NCI-H128 (cell line): Measurements from ENCODE around the gene FBXW8.

Source experiments
- DNase-seq: peaks from one replicate; lab custom pipeline; 2025; ENCODE audit not compliant: unreplicated experiment; lab: John Stamatoyannopoulos, UW

Gene FBXW8

DNA sequence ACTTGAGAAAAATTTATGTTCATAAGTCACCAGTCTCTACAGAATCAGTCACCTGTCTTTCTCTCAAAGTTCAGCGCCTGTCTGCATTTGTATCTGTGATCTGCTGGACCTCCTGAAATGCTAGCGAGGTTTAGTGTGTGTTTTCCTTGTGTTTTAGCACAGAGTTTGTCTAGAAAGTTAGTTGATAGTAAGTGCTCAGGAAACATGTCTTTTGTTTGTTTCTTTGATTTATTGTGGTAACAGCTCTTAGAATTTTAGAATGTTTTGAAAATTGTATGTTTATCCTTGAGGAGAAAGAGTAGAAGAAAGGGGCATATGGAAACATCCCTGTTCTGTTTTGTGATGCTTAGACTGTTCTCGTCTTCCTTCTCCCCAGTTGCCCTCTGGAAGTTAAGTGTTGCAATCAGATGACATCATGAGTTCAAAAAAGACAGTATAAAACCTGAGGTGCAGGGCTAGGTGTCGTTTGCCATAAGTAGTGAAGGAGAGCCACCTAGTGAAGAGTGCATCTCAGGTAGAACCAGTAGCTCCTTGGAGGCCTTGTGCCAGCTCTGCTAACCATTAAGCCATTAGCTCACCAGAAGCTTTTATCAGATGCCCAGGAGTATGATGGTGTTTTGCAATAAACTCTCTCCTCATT, 44.8 kb downstream of the FBXW8 start:
- DNase-seq = no peak

DNA sequence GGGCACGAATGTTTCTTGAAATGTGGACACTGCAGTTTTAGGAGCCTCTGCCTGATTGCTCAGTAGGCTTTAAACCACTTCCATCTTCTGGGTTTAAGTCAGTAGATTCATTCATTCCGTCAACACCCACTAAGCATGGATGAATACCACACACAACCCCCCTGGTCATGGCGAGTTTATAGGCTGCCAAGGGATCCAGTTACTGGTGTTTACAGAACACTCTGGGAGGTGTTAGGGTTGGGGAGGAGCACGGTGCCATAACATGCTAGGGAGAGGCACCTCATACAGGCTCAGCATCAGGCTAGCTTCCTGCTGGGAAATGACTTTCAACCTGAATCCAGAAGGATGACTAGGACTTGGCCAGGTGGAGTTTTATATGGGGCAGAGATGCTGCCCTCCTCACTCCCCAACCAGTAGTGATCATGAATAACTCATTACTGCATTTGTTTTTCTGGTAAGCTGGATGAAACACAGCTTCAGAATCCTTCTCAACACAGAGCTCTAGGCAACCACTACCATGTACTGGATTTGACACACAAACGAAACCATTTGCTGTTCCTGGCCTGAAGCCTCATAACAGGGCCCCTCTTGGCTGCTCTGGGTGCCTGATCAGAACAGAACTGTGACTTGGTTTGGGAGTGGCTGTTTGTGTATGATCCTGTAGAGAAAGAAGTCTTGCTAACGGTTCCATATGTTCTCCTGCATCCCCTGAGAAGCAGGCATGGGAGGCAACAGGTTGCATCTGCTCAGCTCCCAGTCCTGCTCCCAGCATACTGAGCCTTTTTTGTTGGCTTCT, 47.9 kb downstream of the FBXW8 start:
- DNase-seq = no peak

GRCh38 chr12:116959198-116959460, 48.4 kb downstream of the FBXW8 start:
- no peak for DNase-seq

- no peak for DNase-seq
Observed at GRCh38 chr12:116959845-116960514, 49.2 kb downstream of the FBXW8 start.

- no peak for DNase-seq
Observed at GRCh38 chr12:116962197-116962596, 51.4 kb downstream of the FBXW8 start.

- DNase-seq = no peak
Observed at GRCh38 chr12:116962783-116963356, 52.1 kb downstream of the FBXW8 start.

DNA sequence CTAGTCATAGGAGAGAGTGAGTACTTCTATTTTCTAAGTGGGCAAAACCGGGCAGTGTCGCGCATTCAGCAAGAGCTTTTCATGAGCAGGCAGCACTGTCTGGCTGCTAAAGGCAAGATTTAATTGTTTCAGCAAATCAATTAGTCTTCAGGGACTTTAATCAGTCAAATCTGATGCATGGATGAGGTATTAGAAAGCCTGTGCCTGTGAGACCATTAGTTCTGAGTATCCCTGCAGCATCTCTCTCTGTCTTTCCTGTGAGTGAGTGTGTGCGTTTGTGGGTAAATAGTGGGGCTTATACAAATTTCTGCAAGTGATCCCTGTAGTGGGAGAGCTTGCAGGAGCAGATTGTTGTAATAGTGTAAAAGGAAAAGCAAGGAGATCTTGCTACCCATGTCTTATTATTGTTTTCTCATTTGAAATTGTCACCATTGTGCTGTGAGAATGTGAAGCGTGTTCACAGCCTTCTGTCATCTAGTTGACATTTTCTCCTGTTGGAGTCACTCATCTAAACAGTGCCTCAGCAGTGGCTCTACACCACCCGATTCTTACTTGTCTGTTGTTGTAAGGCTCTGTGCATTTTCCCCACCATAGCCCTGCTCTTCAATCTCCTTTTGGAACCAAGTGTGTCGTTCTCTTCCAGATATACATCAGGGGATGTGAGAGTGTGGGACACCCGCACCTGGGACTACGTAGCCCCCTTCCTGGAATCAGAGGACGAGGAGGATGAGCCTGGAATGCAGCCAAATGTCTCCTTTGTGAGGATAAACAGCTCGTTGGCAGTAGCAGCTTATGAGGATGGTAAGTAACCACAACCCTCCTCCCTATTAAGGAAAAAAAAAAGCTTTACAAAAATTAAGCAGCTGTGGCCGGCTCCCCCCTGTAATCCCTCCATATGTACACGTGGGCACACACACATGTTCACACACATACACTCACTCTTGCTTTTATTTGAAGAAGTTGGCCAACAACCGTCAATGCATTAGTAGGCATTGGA, 53.6 kb downstream of the FBXW8 start:
- no peak for DNase-seq

- no peak for DNase-seq
Observed at GRCh38 chr12:116968986-116969385, 58.2 kb downstream of the FBXW8 start.

GRCh38 chr12:116969615-116970585, 59.1 kb downstream of the FBXW8 start:
- no peak for DNase-seq

GRCh38 chr12:116971222-116971621, 60.5 kb downstream of the FBXW8 start:
- DNase-seq = no peak

DNA sequence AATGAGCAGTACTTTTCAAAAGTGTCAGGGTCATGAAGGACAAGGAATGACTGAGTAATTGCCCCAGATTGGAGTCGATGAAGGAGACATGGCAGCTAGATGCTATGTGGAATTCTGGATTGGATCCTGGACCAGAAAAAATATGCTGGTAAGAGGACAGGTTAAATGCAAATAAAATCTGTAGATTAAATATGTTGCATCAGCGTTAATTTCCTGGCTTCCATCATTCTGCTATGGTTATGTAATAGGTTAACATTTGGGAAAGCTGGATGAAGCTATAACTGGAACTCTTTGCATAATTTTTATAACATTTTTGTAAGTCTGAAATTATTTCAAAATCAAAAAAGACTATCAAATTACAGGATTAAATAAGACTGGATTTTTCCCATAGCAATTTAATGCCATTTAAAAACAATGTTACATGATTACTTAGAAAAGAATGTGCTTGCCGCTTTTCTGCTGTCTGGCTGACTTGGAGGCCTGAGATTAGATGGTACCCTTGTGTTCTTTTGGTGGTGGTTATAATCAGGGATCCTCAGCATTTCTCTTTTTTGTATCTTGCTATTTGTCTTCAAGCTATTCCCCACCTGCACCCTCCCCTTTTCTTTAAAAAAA, 65.1 kb downstream of the FBXW8 start:
- DNase-seq = no peak

- DNase-seq = no peak
Observed at GRCh38 chr12:116977465-116978380, 67.0 kb downstream of the FBXW8 start.

DNA sequence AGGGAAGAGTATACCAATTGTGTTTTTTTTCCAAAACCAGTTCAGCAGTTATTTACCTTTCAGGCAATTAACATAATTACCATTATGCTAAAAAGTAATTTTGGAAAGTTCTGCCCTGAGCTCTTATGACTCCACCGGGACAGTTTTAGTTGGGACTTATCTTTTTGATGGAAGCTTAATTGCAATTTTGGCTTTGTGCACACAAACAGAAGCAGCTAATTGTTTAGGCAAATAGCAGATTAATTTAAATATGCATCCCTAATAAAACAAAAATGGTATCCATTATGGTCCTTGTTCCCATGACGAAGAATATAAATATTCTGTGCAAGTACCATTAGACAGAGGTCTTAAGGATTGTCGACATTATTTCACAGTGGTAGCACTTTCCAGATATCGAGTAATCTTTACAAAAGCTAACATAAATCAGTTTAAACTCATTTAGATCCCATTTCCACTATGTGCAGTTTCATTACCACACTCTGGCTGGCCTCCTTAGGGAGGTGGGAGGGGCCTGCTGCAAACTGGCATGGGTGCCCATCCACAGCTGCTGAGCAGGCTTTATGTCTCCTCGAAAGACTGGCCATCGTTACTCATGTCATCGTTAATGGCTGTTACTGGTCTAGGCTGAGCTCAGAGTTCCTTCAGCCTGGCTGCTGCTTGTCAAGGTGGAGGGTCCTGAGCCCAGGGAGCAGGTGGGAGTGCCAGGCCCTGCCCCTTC, 68.2 kb downstream of the FBXW8 start:
- no peak for DNase-seq

- DNase-seq = no peak
Observed at GRCh38 chr12:116980083-116980482, 69.3 kb downstream of the FBXW8 start.

DNA sequence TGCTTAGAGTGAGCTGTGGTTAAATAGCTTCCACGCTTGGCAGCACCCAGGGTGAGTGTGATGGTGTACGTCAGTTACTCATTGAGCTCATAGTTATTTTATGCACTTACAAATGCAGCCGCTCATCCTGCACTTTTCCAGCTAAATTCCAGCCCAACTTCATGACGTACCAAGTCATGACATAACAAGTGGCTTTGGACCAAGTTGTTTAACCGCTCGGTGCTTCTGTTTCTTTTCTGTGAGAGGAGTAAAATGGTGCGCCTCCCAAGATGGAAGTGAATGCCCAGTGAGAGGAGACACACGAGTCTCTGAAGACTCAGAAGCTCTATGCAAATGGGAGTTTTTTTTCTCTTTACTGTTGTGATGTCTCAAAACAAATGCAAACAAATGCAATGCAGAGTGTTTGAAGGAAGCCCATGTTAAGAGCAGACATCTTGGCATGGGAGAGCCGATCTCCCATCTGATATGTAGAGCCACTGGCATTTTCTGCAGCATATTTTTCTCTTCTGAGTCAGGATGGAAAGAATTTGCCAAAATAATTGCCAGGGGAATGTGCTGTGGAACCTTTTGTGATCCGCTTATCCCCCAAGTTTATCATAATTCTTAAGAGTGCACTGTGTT, 72.2 kb downstream of the FBXW8 start:
- DNase-seq = no peak

GRCh38 chr12:116984098-116984497, 73.3 kb downstream of the FBXW8 start:
- no peak for DNase-seq

DNA sequence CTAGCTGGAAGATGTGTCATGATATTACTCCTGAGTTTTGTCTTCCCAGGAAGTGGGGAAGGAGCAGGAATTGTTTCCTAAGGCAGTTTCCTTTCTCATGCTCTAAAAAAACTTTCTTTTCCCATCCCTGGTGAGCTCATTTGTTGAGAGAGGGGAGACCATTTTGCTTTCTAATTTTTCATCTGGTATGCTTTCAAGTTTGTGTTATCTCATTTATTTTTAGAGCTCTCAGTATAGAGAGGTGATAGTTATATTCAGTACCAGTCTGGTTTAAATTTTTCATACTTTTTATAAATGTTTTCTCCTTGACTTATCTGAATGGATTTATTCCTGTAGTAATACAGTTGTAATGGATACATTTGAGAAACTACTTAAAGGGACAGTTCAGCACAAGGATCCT, 79.6 kb downstream of the FBXW8 start:
- no peak for DNase-seq
